ENCODE results near the gene CEP41.

DNA sequence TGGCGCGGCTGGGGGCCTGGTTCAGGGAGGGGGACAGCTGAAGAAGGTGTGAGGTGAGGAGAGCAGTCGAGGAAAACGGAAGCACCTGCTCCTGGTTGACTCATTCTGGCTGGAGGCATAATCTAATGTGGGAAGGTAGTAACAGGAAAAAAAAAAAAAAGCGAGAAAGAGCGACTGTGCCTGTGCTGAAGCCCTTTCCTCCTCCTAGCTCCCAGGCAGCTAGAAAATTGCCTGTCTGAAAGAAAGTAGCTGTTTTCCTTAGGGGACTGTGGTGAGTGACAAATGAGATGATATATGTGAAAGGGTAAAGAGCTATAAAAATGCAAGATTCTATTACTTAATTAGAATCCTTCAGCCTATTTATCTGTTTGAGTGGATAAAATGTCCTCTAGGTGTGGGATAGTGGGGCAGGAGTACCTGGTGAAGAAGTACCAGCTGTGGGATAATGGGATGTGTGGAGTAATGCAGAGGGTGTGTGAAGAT is 46.2 kb upstream of the CEP41 start:
- TF ChIP-seq, protein P1, sequence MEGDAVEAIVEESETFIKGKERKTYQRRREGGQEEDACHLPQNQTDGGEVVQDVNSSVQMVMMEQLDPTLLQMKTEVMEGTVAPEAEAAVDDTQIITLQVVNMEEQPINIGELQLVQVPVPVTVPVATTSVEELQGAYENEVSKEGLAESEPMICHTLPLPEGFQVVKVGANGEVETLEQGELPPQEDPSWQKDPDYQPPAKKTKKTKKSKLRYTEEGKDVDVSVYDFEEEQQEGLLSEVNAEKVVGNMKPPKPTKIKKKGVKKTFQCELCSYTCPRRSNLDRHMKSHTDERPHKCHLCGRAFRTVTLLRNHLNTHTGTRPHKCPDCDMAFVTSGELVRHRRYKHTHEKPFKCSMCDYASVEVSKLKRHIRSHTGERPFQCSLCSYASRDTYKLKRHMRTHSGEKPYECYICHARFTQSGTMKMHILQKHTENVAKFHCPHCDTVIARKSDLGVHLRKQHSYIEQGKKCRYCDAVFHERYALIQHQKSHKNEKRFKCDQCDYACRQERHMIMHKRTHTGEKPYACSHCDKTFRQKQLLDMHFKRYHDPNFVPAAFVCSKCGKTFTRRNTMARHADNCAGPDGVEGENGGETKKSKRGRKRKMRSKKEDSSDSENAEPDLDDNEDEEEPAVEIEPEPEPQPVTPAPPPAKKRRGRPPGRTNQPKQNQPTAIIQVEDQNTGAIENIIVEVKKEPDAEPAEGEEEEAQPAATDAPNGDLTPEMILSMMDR (IDR thresholded peaks at IDR 0.05) = no peak
- no peak for TF ChIP-seq POLR2A (IDR thresholded peaks at IDR 0.05)
